Small intestine (tissue), 7 donors: ENCODE measurements around the gene THEMIS. TPM values are rescaled to one million over a fixed set of nuclear protein-coding genes. Genes with fewer than 3 reads are reported as not detected.
"Not testable (repeated sequence)": the region's sequence is repeated elsewhere in the genome, so short reads cannot be mapped to it uniquely, and the experiment has no call there.

Experiments
- DNase-seq, 2 donors: peaks; one replicate each; pipeline versions ENCODE4 v3.0.0 to v3.0.0-alpha.2; 2013
- FAIRE-seq: peaks from 2 replicates; lab custom pipeline; 2012; peaks lifted over from hg19 to GRCh38; lab: Jason Lieb, UNC
- H3K27ac ChIP-seq, 3 donors: one replicate each; pipeline ENCODE4 v1.5.1; 2013; ENCODE audit warnings: low read length in 2 of 3, mild to moderate bottlenecking in 2 of 3, control low read depth in 1 of 3, inconsistent platforms in 1 of 3, low read depth in 1 of 3, moderate library complexity in 1 of 3
- H3K27me3 ChIP-seq, 3 donors: one replicate each; pipeline ENCODE4 v1.6.1; 2013; ENCODE audit warnings: low read length in 3 of 3, inconsistent platforms in 1 of 3; ENCODE audit not compliant: control insufficient read depth in 3 of 3, insufficient read depth in 3 of 3
- H3K36me3 ChIP-seq, 3 donors: one replicate each; pipeline ENCODE4 v1.6.1; 2013; ENCODE audit warnings: low read length in 3 of 3, inconsistent platforms in 1 of 3, low read depth in 1 of 3, mild to moderate bottlenecking in 1 of 3, moderate library complexity in 1 of 3; ENCODE audit not compliant: control insufficient read depth in 3 of 3, insufficient read depth in 2 of 3
- H3K4me1 ChIP-seq, 3 donors: one replicate each; pipeline ENCODE4 v1.6.1; 2013; ENCODE audit warnings: low read length in 2 of 3, inconsistent platforms in 1 of 3, low read depth in 1 of 3, mild to moderate bottlenecking in 1 of 3, moderate library complexity in 1 of 3; ENCODE audit not compliant: control insufficient read depth in 3 of 3, insufficient read depth in 2 of 3
- H3K4me3 ChIP-seq, 3 donors: one replicate each; pipeline ENCODE4 v1.5.1; 2013; ENCODE audit warnings: low read length in 3 of 3, control low read depth in 1 of 3, inconsistent platforms in 1 of 3, low read depth in 1 of 3, mild to moderate bottlenecking in 1 of 3, moderate library complexity in 1 of 3
- H3K9me3 ChIP-seq, 2 donors: one replicate each; pipeline ENCODE4 v1.6.1; 2013; ENCODE audit warnings: low read depth in 1 of 2, low read length in 1 of 2; ENCODE audit not compliant: control insufficient read depth in 2 of 2, insufficient read depth in 1 of 2
- WGBS, 3 donors: extraction: QIAGEN DNeasy Blood & Tissue Kit; methylation state at CpG; one replicate each; pipeline ENCODE4 v1.1.7; 2013; 5-methylcytosine and 5-hydroxymethylcytosine counted together
- polyA plus RNA-seq, 4 donors: library from polyadenylated mRNA; stranded (reverse) in 3 of 4; unstranded in 1 of 4; fragments of 200-250 nt in 3 of 4; fragments of 120-200 nt in 1 of 4; gene quantifications; one replicate each; pipeline versions ENCODE4 v1.2.1 to v1.2.3, GENCODE V29; 2013
- donor health status: healthy with polysubstance abuse.
- donor health status: control.
- donor health status: control.
- donor health status: Bipolar disorder and iron deficiency.
- donor health status: healthy.

Gene THEMIS
- polyA plus RNA-seq, 4 donors: 0.25 to 1.4 (median 0.64) TPM

DNA sequence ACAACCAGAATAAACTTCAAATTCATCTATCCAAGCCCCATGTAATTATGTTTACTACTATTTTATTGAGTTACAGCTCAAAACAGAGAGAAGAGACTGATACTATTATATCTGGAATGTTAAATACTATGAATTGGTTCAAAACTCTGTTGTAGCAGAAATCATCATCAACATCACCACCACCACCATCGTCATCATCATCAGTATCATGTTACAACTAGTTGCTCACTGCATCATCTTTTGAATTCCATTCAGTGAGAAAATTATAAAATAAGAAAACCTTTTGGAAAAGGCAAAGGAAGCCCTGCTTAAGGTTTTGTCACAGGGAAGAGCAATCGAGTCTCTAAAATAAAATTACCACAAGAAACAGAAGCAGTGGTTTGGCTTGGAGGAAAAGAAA, 36.2 kb upstream of the THEMIS start:
- Histone ChIP-seq H3K4me1 (no peaks in the 10 kb centered on the region), H3K36me3 (no peaks in the 10 kb centered on the region), H3K27me3 (no peaks in the 10 kb centered on the region), H3K9me3 (peaks cover 2 to 8% of the 10 kb centered on the region in 2 donors), H3K4me3 (no peak overlapping the region), H3K27ac (no peak overlapping the region)
- DNase-seq: no peak
- 81 to 87% (median 83%) methylated on average over 2 of the region's 2 CpGs for WGBS, 3 donors
- no peak for FAIRE-seq

DNA sequence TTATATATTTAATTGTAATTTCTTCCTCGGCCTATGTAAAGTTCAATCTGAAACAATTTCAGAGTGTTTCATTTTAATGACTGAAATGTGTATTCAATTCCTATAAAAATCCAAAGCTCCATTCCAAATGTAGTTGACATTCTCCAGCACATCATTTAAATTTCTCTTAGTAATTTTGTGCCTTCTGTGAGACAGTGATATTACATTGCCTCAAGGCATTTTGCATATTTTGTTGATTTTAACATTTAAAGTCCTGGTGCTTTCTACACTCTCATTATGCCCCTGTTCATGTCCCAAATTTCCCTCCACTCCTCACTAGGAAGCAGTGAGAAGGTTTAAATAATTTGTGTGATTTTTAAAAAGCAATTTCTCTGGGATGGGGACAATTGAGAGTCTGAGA, 34.1 kb upstream of the THEMIS start:
- FAIRE-seq: no peak
- 63 to 83% (median 77%) methylated on average over 1 of the region's 1 CpG for WGBS, 3 donors
- Histone ChIP-seq H3K9me3 (peaks cover 2 to 8% of the 10 kb centered on the region in 2 donors), H3K4me1 (no peaks in the 10 kb centered on the region), H3K4me3 (no peak overlapping the region), H3K36me3 (no peaks in the 10 kb centered on the region), H3K27ac (peak overlapping the region in 1 of 3 donors; percentile 41), H3K27me3 (no peaks in the 10 kb centered on the region)
- no peak for DNase-seq

DNA sequence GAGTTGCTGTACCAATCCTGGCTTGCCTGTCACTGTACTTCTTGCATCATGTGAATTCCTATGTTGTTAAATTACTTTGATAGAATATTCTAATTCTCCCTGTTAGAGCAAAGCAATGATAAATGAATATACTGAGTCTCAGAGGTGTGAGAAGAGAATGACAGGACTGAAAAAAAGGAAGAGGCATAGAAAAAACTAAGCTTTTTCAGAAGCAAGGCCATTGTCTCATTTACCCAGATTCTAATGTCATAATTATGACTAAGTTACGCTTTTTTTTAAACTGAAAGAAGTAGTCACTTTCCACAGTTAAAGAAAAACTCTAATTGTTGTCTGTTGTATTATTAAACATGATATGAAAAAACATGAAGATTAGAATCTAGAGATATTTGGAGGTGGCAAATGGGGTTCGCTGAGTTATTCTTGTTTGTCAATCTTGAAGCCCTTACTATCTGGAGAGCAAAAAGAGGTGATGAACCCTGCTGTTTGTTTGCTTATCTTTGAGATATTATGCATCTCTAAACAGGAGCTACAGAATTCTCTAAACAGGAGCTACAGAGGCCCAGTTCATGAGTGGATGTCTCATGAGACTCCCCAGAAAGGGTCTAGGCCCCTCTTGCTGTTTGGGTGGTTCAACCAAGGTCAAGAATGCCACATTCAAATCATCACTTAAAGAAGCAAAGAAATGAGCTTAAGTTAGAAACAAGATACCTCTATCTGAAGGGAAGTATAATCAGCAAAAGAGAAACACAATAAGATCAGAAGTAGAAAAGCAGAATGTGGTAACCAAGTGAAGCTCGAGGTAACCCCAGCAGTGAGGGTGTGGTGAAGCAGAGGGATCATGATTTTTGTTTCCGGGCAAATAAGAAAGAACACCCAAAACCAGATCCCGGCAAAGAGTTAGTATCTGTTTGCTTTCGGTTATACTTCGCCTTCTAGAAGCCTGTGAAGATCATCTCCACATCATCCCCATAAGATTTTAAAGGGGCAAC, 33.3 kb upstream of the THEMIS start:
- H3K4me1 ChIP-seq: no peaks in the 10 kb centered on the region
- 69 to 83% (median 79%) methylated on average over 7 of the region's 7 CpGs for WGBS, 3 donors
- peaks cover 2 to 8% of the 10 kb centered on the region in 2 donors for H3K9me3 ChIP-seq
- DNase-seq (peak in 1 of 2 donors; percentile 56), FAIRE-seq (no peak)
- H3K4me3 ChIP-seq: no peak overlapping the region
- H3K27me3 ChIP-seq: no peaks in the 10 kb centered on the region
- peak overlapping the region in 2 of 3 donors; percentile 41 to 78 for H3K27ac ChIP-seq
- no peaks in the 10 kb centered on the region for H3K36me3 ChIP-seq

DNA sequence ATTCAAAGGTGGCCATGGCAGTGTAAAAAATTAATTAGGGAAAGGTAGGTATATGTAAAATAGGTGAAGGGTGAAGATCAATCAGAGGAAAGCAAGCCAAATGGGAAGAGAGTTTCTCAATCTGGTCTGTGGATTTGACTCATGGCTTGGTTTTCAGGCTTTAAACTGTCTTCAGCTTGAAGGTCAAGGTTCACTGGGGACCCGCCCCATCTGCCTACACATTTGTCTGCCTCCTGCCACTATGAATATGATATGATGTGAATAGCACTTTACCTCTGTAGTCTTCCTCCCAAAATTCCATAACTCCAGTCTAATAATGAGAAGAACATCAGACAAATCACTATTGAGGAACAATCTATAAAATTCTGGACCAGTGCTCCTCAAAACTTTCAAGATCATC, 32.3 kb upstream of the THEMIS start:
- Histone ChIP-seq H3K36me3 (no peaks in the 10 kb centered on the region), H3K9me3 (peaks cover 2 to 8% of the 10 kb centered on the region in 2 donors), H3K4me3 (no peak overlapping the region), H3K4me1 (no peaks in the 10 kb centered on the region), H3K27me3 (no peaks in the 10 kb centered on the region), H3K27ac (no peak overlapping the region)
- no peak for DNase-seq
- FAIRE-seq: no peak
- 52 to 83% (median 68%) methylated on average over 1 of the region's 1 CpG for WGBS, 3 donors

DNA sequence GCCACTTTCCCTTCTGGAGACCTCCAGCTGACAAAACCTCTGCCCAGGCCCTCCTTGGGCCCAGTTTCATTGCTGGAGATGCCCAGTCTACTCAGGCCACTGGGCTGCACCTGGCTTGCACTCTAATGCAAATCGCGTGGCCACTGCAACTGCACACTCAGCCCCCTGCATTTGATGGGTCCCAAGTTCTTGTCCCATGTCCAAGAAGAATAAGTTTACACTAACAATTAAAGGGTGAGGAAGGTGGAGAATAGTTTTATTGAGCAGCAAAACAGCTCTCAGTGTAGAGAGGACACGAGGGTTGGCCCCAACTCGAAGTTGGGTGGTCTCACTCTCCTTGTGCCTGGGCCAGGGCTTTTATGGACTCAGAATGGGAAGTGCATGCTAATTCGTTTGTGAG, 31.9 kb upstream of the THEMIS start:
- H3K27ac ChIP-seq: no peak overlapping the region
- DNase-seq (no peak), FAIRE-seq (no peak)
- H3K9me3 ChIP-seq: peaks cover 2 to 8% of the 10 kb centered on the region in 2 donors
- 65 to 87% (median 79%) methylated on average over 5 of the region's 5 CpGs for WGBS, 3 donors
- no peak overlapping the region for H3K4me3 ChIP-seq
- no peaks in the 10 kb centered on the region for H3K27me3 ChIP-seq
- H3K36me3 ChIP-seq: no peaks in the 10 kb centered on the region
- no peaks in the 10 kb centered on the region for H3K4me1 ChIP-seq

DNA sequence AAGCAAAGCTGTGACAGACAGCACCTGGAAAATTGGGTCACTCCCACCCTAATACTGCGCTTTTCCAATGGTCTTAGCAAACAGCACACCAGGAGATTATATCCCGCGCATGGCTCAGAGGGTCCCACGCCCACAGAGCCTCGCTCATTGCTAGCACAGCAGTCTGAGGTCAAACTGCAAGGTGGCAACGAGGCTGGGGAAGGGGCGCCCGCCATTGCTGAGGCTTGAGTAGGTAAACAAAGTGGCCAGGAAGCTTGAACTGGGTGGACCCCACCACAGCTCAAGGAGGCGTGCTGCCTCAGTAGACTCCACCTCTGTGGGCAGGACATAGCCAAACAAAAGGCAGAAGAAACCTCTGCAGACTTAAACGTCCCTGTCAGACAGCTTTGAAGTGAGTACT, 25.6 kb upstream of the THEMIS start:
- 86 to 93% (median 93%) methylated on average over 9 to 10 of the region's 10 CpGs for WGBS, 3 donors
- not testable (repeated sequence) for DNase-seq, H3K27ac ChIP-seq, H3K4me1 ChIP-seq, H3K36me3 ChIP-seq, H3K27me3 ChIP-seq, FAIRE-seq, H3K9me3 ChIP-seq, H3K4me3 ChIP-seq

DNA sequence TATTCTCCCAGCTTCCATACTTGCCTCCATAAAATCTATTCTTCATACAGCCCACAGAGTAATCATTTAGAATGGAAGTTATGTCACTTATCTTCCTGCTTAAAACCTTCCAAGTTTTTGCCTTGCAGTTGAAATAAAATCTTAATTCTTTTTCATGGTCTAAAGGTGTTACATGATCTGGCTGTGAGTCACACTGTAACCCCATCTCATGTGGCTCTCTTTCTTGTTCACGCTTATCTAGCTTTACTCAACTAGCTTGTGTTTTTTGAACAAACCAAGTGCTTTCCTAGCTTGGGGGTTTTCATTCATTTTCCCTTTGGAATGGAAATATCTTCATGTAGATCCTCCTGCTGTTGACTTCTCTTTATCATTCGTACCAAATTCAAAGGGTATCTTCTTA, 23.6 kb upstream of the THEMIS start:
- DNase-seq (no peak), FAIRE-seq (no peak)
- Histone ChIP-seq H3K27me3 (no peaks in the 10 kb centered on the region), H3K27ac (no peak overlapping the region), H3K4me3 (no peak overlapping the region), H3K9me3 (peaks cover 0 to 5% of the 10 kb centered on the region in 2 donors), H3K4me1 (no peaks in the 10 kb centered on the region), H3K36me3 (no peaks in the 10 kb centered on the region)
- WGBS, 3 donors: 85 to 92% (median 86%) methylated on average over 2 of the region's 2 CpGs

DNA sequence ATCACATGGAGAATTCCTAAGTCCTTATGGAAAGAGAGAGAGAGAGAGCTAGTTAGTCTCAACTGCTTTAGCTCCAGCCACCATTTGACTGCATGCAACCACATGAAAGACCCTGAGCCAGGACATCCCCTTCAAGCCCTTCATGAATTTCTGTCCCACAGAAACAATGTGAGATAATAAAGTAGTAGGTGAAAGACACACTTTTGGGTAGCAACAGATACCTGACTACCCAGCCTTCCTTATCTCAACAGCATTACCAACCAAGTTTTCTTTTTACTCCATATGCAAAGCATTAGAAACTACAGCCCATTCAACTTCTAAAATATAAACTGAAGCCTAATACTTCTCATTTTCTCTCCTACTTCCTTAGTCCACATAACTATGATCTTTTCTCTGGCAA, 23.2 kb upstream of the THEMIS start:
- Histone ChIP-seq H3K4me1 (no peaks in the 10 kb centered on the region), H3K36me3 (no peaks in the 10 kb centered on the region), H3K27ac (no peak overlapping the region), H3K27me3 (no peaks in the 10 kb centered on the region), H3K9me3 (peaks cover 0 to 5% of the 10 kb centered on the region in 2 donors), H3K4me3 (no peak overlapping the region)
- DNase-seq (no peak), FAIRE-seq (no peak)
